MCF 10A (cell line): Measurements from ENCODE around the gene AKAP12. TPM values are rescaled to one million over a fixed set of nuclear protein-coding genes. Genes with fewer than 3 reads are reported as not detected.

Source experiments
- BruUV-seq: library from RNA; stranded (reverse); fragments of 400-500 nt; replicated peaks from 2 replicates; lab custom pipeline; 2021; lab: Mats Ljungman, UMichigan
- CTCF ChIA-PET: fragments of 300-600 bp; sonication (Branson Sonifier 250); formaldehyde crosslinking; extraction: SDS; loops from one replicate; lab custom pipeline; 2021; ENCODE audit warnings: antibody characterized with exemption, inconsistent platforms; lab: Yijun Ruan, JAX
- POLR2A ChIA-PET: fragments of 300-600, 350-650 bp; sonication (Branson Sonifier 250); formaldehyde crosslinking; extraction: SDS; loops from one replicate; lab custom pipeline; 2020; ENCODE audit warnings: antibody characterized with exemption, inconsistent platforms; lab: Yijun Ruan, JAX
- DNase-seq: peaks from one replicate; pipeline ENCODE4 v3.0.0-alpha.2; 2018; ENCODE audit not compliant: unreplicated experiment
- H3K27ac Mint-ChIP-seq: one replicate; pipeline ENCODE4 v1.8.0; 2022; ENCODE audit warnings: mild to moderate bottlenecking, low read depth, mixed read lengths; ENCODE audit not compliant: unreplicated experiment
- H3K27me3 Mint-ChIP-seq: one replicate; pipeline ENCODE4 v1.8.0; 2022; ENCODE audit warnings: mixed read lengths; ENCODE audit not compliant: insufficient read depth, unreplicated experiment
- H3K36me3 Mint-ChIP-seq: one replicate; pipeline ENCODE4 v1.8.0; 2022; ENCODE audit warnings: mild to moderate bottlenecking, moderate library complexity, mixed read lengths; ENCODE audit not compliant: insufficient read depth, unreplicated experiment
- H3K4me1 Mint-ChIP-seq: one replicate; pipeline ENCODE4 v1.8.0; 2022; ENCODE audit warnings: mixed read lengths; ENCODE audit not compliant: insufficient read depth, unreplicated experiment
- H3K4me3 Mint-ChIP-seq: one replicate; pipeline ENCODE4 v1.8.0; 2022; ENCODE audit warnings: mild to moderate bottlenecking, moderate library complexity, mixed read lengths; ENCODE audit not compliant: unreplicated experiment
- H3K9me3 Mint-ChIP-seq: one replicate; pipeline ENCODE4 v1.8.0; 2022; ENCODE audit warnings: mixed read lengths; ENCODE audit not compliant: unreplicated experiment
- intact Hi-C: fragments of 100-400 bp; cut with micrococcal nuclease; formaldehyde crosslinking; loops from 2 replicates; pipeline ENCODE4 v1.14.1; 2022
- total RNA-seq: library from RNA; stranded (reverse); gene quantifications from 2 replicates; pipeline ENCODE4 v1.2.3, GENCODE V29; 2022
- TF ChIP-seq, protein P1 (sequence below): fragments of 200-600 bp; IDR thresholded peaks from one replicate; pipeline ENCODE4 v1.8.0; 2022; ENCODE audit warnings: antibody characterized with exemption, mild to moderate bottlenecking; ENCODE audit not compliant: unreplicated experiment

Gene AKAP12
- total RNA-seq, 1 experiment from 2014 or later = 0.63 TPM

DNA sequence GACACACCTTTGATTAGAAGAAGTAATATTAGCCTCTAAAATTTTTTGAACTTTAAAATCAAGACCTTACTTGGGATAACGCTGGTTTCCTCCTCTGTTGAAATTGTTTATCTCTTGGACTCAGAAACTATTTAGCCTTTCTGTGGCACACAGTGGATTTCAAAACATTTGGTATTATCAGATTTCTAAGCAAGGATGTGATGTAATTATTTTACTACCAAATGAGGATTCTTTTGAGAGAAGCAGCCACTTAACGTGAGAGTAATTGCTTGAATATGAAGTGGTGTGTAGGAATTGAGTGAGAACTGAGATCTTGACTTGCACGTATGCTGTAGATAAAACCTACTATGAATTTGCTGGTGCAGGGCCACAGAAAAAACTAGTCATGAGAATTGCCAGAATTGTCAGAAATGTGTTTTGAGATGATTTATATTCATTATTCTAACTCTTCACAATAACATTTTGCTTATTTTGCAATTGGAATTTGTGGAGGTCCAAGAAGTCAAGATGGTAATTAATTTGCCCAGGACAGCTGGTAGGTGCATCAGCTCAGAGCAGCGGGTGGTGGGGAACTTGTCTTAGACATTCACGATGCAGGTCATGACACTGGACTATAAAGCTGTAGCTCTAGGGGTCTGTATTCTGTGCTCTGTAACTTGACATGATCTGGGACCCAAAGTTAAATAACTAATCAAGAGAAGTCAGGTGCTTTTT lies 53.4 kb downstream of the AKAP12 start:
- TF ChIP-seq, protein P1, sequence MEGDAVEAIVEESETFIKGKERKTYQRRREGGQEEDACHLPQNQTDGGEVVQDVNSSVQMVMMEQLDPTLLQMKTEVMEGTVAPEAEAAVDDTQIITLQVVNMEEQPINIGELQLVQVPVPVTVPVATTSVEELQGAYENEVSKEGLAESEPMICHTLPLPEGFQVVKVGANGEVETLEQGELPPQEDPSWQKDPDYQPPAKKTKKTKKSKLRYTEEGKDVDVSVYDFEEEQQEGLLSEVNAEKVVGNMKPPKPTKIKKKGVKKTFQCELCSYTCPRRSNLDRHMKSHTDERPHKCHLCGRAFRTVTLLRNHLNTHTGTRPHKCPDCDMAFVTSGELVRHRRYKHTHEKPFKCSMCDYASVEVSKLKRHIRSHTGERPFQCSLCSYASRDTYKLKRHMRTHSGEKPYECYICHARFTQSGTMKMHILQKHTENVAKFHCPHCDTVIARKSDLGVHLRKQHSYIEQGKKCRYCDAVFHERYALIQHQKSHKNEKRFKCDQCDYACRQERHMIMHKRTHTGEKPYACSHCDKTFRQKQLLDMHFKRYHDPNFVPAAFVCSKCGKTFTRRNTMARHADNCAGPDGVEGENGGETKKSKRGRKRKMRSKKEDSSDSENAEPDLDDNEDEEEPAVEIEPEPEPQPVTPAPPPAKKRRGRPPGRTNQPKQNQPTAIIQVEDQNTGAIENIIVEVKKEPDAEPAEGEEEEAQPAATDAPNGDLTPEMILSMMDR = no peak
- Mint-ChIP-seq H3K27me3 (peaks cover 33% of the 10 kb centered on the region), H3K4me1 (no peaks in the 10 kb centered on the region), H3K27ac (no peak overlapping the region), H3K36me3 (no peaks in the 10 kb centered on the region), H3K4me3 (no peak overlapping the region), H3K9me3 (no peaks in the 10 kb centered on the region)
- DNase-seq = no peak
- intact Hi-C loops = no loop called here
- CTCF ChIA-PET = no interaction called here
- POLR2A ChIA-PET = no interaction called here
- no TSS peak for BruUV-seq

DNA sequence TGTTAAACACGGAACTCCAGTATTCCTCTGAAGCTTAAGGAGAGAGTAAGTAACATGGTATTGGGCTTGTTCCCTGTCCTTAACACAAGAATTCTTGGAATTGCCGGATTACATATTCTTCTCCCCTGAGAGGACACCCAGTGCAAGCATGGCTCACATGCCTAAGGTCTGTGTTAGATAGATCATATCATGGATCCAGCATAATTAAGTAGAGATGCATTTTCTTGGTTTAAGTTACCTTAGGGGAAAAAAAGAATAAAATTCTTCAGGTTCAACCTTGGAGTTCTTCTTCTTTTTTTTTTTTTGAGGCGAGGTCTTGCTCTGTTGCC lies 53.9 kb downstream of the AKAP12 start:
- TF ChIP-seq, protein P1 = no peak
- no peak overlapping the region for H3K4me3 Mint-ChIP-seq
- ChIA-PET CTCF (no interaction called here), POLR2A (no interaction called here)
- intact Hi-C loops = no loop called here
- H3K9me3 Mint-ChIP-seq = no peaks in the 10 kb centered on the region
- no peaks in the 10 kb centered on the region for H3K4me1 Mint-ChIP-seq
- H3K27me3 Mint-ChIP-seq = peaks cover 33% of the 10 kb centered on the region
- H3K27ac Mint-ChIP-seq = no peak overlapping the region
- no peaks in the 10 kb centered on the region for H3K36me3 Mint-ChIP-seq
- no TSS peak for BruUV-seq
- no peak for DNase-seq

DNA sequence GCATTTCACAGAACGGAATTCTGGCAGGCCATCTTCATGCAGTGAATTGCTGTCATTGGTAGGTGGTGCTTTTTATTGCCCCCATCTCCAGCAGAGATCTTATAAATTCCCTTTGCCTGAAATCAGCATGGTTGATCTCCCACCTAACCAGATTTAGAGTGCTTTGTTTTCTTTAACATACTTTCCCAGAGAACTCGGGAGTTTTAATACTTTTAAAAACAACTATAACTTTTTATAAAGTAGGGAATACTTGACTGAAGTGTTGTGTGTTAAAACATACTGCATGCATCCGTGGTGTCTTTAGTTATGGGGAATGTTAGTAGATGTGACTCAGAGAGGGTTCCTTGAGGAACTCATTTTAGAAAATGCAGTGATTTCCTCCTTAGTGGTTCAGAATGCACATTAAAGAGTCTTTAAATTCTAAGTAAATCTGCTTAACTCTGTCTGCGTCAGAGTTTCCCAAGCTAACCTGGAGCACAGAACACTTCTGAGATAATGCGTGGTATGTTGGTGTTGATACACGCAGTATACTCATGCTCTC lies 54.9 kb downstream of the AKAP12 start:
- no peaks in the 10 kb centered on the region for H3K9me3 Mint-ChIP-seq
- CTCF ChIA-PET = no interaction called here
- intact Hi-C loops = no loop called here

DNA sequence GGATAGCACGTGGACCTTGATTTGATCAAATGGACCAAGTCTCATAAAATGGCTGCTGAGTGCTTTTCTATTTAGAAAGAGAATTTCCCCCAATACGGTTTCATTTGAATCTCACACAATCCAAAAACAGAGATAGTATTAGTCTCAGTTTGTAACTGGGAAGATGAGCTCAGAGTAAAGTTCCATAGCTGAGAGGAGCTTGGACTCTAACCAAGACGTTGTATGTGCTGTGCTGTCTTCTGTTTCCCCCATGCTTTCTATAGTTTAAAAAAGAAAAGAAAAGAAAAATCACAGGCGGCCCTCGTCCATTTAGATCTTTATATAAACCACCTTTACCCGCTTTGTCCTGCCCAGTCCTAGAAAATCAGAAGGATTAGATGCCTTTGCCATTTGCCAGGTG lies 58.1 kb downstream of the AKAP12 start:
- no TSS peak for BruUV-seq
- Mint-ChIP-seq H3K36me3 (no peaks in the 10 kb centered on the region), H3K4me3 (no peak overlapping the region), H3K4me1 (no peaks in the 10 kb centered on the region), H3K27me3 (peaks cover 16% of the 10 kb centered on the region), H3K27ac (no peak overlapping the region), H3K9me3 (no peaks in the 10 kb centered on the region)
- ChIA-PET CTCF (interaction anchor here (0.5 kb wide), 1 partner anchor 135 kb away, joined by 4 read pairs; no protein-coding TSS in a partner anchor), POLR2A (interaction anchor here (0.9 kb wide), 1 partner anchor 12 kb away, joined by 3 read pairs; no protein-coding TSS in a partner anchor)
- DNase-seq = no peak
- TF ChIP-seq, protein P1 = no peak
- intact Hi-C loops = no loop called here

More for the DNA sequence above, 54.9 kb downstream of the AKAP12 start:
- Mint-ChIP-seq H3K4me1 (no peaks in the 10 kb centered on the region), H3K4me3 (no peak overlapping the region), H3K36me3 (no peaks in the 10 kb centered on the region), H3K27me3 (peaks cover 33% of the 10 kb centered on the region), H3K27ac (no peak overlapping the region)
- TF ChIP-seq, protein P1 = no peak
- POLR2A ChIA-PET = no interaction called here
- BruUV-seq = no TSS peak
- no peak for DNase-seq
